Measurements from ENCODE around the gene HOXC6.

HOXC6 gene

GRCh38 chr12:54044425-54045103 is 16.3 kb downstream of the HOXC6 start:
- no peak for ATAC-seq
- TF ChIP-seq RARB (CRISPR knock-in tag; IDR thresholded peaks at IDR 0.05) (no peak), GLIS3 (CRISPR knock-in tag; IDR thresholded peaks at IDR 0.05) (no peak), ZNF8 (CRISPR knock-in tag; IDR thresholded peaks at IDR 0.05) (no peak), TSHZ2 (CRISPR knock-in tag; IDR thresholded peaks at IDR 0.05) (no peak), OSR1 (CRISPR knock-in tag; IDR thresholded peaks at IDR 0.05) (no peak)

- TF ChIP-seq CSRNP3 (CRISPR knock-in tag; IDR thresholded peaks at IDR 0.05) (no peak), ZNF565 (CRISPR knock-in tag; conservative IDR thresholded peaks at IDR 0.05; ENCODE audit: low read depth) (no peak)
- ATAC-seq, result no peak
These were observed 17.2 kb downstream of the HOXC6 start for GRCh38 chr12:54045401-54045800.

GRCh38 chr12:54045868-54046521 is 17.8 kb downstream of the HOXC6 start:
- no peak for TF ChIP-seq ARNTL (CRISPR knock-in tag; IDR thresholded peaks at IDR 0.05; ENCODE audit: borderline replicate concordance, low read depth)
- TF ChIP-seq TOX (CRISPR knock-in tag; IDR thresholded peaks at IDR 0.05; ENCODE audit: borderline replicate concordance), result no peak
- no peak for TF ChIP-seq TSHZ2 (CRISPR knock-in tag; IDR thresholded peaks at IDR 0.05)
- no peak for TF ChIP-seq OSR1 (CRISPR knock-in tag; IDR thresholded peaks at IDR 0.05)
- no peak for TF ChIP-seq TCF4 (CRISPR knock-in tag; IDR thresholded peaks at IDR 0.05; ENCODE audit: borderline replicate concordance)
- no peak for TF ChIP-seq ISL1 (CRISPR knock-in tag; IDR thresholded peaks at IDR 0.05)
- no peak for TF ChIP-seq ZFP30 (CRISPR knock-in tag; IDR thresholded peaks at IDR 0.05)
- no peak for TF ChIP-seq CSDC2 (CRISPR knock-in tag; IDR thresholded peaks at IDR 0.05)
- no peak for TF ChIP-seq GLIS3 (CRISPR knock-in tag; IDR thresholded peaks at IDR 0.05)
- TF ChIP-seq ZFP3 (CRISPR knock-in tag; IDR thresholded peaks at IDR 0.05), result no peak
- no peak for ATAC-seq

GRCh38 chr12:54046809-54047159 is 18.5 kb downstream of the HOXC6 start:
- TF ChIP-seq OSR1 (CRISPR knock-in tag; IDR thresholded peaks at IDR 0.05) (no peak), ISL1 (CRISPR knock-in tag; IDR thresholded peaks at IDR 0.05) (no peak), BACH2 (CRISPR knock-in tag; IDR thresholded peaks at IDR 0.05; ENCODE audit: borderline replicate concordance) (no peak), TOX (CRISPR knock-in tag; IDR thresholded peaks at IDR 0.05; ENCODE audit: borderline replicate concordance) (no peak), ARNTL (CRISPR knock-in tag; IDR thresholded peaks at IDR 0.05; ENCODE audit: borderline replicate concordance, low read depth) (no peak)
- ATAC-seq, result no peak

GRCh38 chr12:54047160-54047963 is 19.1 kb downstream of the HOXC6 start:
- TF ChIP-seq OSR1 (CRISPR knock-in tag; IDR thresholded peaks at IDR 0.05) (no peak), BACH2 (CRISPR knock-in tag; IDR thresholded peaks at IDR 0.05; ENCODE audit: borderline replicate concordance) (no peak), ESRRG (CRISPR knock-in tag; IDR thresholded peaks at IDR 0.05) (no peak)

More at GRCh38 chr12:54047160-54047963, 19.1 kb downstream of the HOXC6 start:
- no peak for ATAC-seq

All from SK-N-SH treated with all-trans-retinoic acid at 6 μM for 48 hours (cell line).